GM18505 (cell line): ENCODE measurements around the gene NDUFV1.
"Not testable (repeated sequence)": the region's sequence is repeated elsewhere in the genome, so short reads cannot be mapped to it uniquely, and the experiment has no call there.

Experiments used
- ATAC-seq: cut with Tn5 transposase; IDR thresholded peaks from one replicate; pipeline ENCODE4 v1.9.1; 2021; ENCODE audit not compliant: unreplicated experiment
- POLR2A ChIP-seq: IDR thresholded peaks from 4 replicates; pipeline ENCODE4 v1.6.1; 2011; ENCODE audit warnings: borderline replicate concordance; ENCODE audit not compliant: insufficient read depth, insufficient read length; ENCODE audit errors: extremely low read depth

NDUFV1 gene

DNA sequence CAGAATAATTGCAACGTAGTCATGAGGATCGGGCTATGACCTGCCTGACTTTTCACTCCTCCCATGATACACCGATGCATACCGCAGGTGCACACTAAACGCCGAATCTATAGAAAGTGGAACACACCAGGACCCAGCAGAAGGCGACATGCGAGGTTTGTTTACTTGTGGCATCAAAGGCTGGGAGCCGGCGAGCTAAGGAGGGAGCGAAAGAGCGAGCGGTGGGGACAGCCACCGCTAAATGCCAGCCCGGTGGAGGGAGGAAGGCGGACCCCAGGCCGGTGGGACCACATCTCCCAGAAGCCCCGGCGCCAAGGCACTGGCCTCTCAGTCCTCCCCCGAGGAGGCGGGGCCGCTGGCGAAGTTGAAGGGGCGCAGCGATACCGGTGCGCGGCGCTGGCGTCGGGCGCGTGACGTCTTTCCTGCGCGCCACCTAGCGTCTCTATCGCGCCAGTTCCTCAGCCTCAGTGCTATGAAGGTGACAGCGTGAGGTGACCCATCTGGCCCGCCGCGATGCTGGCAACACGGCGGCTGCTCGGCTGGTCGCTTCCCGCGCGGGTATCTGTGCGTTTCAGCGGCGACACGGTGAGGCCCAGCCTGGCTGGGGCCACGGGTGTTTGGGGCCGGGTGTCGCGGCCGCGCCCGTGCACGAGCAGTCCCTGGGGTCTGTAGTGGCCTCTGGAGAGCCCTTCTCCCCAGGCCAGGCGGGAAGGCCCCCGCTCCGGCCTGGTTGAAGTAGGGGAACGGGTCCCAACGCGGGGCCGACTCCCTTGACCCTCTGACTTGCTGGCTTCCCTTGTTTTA, at the start of gene NDUFV1:
Gene NDUFV1 (plus strand): TSS at position 445 of the 804 bp plus-strand sequence. CDS start 69 bp downstream, at position 514.
- peak; percentile 83 for ATAC-seq
- TF ChIP-seq POLR2A = peak; percentile 84

DNA sequence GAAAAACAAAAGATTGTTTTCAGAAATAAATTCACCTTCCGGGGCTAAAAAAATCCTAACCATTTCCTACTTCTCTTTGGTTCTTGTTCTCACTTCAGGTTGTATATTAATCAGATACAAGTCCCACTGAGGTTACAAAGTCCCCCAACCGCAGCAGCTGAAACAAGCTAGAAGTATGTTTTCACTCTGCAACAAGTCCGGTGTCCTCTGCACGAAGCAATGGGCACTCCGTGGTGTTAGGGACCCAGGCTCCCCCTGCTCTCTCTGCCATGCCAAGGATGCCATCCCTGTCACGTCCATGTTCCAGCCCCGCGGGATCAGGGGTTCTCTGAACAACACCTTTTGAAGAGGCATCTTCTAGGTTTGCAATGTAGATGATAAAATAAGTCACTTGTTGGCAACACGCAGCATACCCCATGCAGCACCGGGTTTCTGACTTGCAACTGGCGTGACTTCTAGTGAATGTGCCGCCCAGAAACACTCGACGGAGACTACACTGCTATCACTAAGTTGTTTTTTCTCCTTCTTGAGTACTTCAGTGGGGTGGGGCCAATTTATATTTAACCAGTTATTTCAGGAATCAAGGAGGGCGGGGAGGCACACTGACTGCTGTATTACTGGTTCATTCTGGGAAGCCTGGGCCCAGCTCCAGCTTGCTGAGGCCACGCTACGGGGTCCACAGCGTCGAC, 48.5 kb upstream of the NDUFV1 start:
- ATAC-seq = no peak
- no peak for TF ChIP-seq POLR2A

DNA sequence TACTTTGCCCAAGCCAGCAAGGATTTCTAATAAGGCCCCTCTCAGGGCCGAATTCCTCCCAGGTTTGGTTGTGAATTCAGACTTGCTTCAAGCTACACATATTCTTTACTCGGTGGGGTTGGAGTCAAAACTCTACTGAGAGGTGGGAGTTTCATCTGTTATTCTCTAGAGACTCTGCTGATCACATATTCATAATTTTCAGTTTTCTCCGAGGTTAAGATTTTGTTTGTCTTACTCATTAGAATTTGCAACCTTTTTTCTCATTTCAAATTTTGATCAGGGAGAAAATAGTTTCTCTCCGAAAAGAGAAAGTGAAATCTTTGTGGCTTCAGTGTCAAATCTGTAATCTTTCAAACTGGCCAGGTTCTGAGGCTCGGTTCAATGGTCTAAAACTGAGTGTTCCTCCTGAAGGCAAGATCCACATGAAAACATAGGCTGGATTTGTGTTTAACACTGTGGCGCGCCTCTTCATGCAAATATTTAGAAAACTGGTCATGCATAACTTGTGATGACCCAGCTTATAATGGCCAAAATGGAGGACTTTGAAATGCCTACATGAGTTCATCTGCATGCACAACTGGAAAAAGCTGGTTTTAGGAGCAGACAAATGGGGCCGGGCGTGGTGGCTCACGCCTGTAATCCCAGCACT, 44.6 kb upstream of the NDUFV1 start:
- no peak for ATAC-seq
- TF ChIP-seq POLR2A = no peak

DNA sequence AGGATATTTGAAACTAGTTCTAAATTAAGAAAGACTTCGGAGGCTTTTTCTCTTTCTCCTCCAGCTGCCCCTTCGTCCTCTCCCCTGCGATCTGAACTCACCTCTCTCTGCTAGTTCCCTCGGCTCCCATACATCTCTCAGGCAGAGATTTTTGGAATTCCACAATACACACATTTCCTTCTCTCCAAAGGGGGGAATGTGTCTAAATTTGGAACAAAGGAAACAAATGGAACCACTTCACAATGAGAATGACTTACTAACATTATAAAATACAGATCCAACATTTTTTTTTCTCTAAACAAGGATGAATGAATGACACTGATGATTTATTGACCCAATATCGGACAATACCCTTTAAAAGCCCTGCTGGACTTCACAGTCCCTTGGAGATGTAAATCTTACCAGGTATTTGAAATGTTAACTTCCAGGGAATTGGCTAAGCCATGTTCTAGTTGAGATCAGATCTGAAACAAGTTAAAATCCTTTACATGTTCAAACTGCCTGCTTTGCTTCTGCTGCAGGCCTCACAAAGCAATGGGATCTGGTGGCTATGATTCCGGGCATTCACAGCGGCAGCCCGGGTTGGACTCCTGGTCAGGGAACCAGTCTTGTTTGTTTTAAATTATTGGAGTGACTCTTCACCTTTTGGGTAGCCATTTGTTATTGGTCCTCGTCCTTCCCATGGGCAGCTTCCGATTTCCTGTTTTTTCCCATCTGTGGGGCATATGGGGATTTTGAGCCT, 43.6 kb upstream of the NDUFV1 start:
- TF ChIP-seq POLR2A = no peak
- no peak for ATAC-seq

DNA sequence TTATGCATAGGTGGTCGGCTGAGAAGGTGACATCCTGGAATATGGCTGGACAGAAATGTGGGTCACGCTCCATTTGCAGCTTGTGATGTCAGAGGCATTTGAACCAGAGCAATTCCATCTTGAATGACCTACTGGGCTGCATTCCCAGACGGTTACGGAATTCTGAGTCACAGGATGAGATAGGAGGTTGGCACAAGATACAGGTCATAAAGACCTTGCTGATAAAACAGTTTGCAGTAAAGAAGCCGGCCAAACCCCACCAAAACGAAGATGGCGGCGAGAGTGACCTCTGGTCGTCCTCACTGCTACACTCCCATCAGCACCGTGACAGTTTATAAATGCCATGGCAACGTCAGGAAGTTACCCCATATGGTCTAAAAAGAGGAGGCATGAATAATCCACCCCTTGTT, 43.0 kb upstream of the NDUFV1 start:
- ATAC-seq = not testable (repeated sequence)

- ATAC-seq = no peak
- no peak for TF ChIP-seq POLR2A
Measured at GRCh38 chr11:67564230-67564629, 42.5 kb upstream of the NDUFV1 start.

DNA sequence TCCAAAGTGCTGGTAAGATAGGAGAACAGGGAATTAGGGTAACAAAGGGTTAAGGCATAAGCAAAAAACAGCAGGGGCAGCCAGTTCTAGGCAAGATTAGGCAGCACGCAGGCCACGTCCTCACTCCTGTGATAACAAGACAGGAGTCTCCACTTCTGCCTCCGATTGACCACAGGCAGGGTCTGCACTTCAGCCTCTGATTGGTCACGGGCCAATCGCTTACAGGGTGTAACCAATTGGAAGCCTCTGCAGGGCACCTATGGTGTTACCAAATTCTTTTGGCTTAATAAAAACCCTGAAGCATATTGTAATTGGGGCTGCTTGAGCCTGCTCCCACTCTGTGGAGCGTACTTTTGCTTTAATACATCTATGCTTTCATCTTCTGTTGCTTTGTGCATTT, 35.3 kb upstream of the NDUFV1 start:
- no peak for ATAC-seq
- no peak for TF ChIP-seq POLR2A

DNA sequence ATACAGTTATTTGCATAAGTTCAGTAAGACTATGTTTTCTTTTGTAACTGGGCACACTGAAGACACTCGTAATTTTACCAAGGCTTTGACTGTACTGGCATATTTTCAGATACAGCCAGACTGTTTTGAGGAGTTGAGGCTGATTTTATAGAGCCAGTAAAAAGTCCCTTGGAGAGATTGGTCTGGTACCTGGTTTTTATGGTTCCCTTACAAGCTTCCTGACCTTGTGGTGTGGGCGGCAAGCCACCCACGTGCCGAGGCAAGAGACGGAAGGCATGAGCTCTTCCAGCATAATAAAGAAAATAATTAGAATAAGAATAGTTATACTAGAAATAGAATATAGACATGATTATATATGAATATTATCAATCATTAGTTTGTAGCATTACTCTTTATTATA, 34.4 kb upstream of the NDUFV1 start:
- no peak for TF ChIP-seq POLR2A
- no peak for ATAC-seq

GRCh38 chr11:67572747-67573419, 33.9 kb upstream of the NDUFV1 start:
- no peak for TF ChIP-seq POLR2A
- ATAC-seq = no peak

GRCh38 chr11:67574938-67575337, 31.8 kb upstream of the NDUFV1 start:
- no peak for ATAC-seq
- TF ChIP-seq POLR2A = no peak

GRCh38 chr11:67576735-67577475, 29.8 kb upstream of the NDUFV1 start:
- no peak for TF ChIP-seq POLR2A
- no peak for ATAC-seq

DNA sequence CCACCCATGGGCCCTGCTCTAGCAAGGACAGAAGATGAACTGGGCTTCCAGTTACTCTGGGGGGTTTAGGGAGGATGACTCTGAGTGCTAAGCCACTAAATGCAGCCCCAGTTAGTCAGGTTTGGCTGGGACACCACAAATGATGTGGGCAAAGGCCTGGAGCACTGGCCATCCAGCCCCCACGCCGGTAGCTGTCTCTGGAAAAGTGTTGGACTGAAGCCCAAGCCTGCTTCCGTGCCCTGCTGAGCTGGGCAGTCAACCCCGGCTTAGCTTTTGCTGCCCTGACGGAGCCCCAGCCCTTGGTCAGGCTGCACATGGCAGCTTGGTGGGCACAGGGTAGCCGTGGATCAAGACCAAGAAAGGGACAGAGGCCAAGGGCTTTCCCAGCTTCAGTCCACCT, 28.8 kb upstream of the NDUFV1 start:
- no peak for ATAC-seq
- TF ChIP-seq POLR2A = no peak
